IPS-15b (cell line): ENCODE results near the gene STX17.

Experiments used
- H3K27me3 ChIP-seq: one replicate; pipeline ENCODE4 v1.6.1; 2013; ENCODE audit warnings: low read length; ENCODE audit not compliant: control insufficient read depth, insufficient read depth
- H3K36me3 ChIP-seq: one replicate; pipeline ENCODE4 v1.6.1; 2013; ENCODE audit warnings: low read length; ENCODE audit not compliant: control insufficient read depth, insufficient read depth
- H3K4me1 ChIP-seq: one replicate; pipeline ENCODE4 v1.6.1; 2013; ENCODE audit warnings: mild to moderate bottlenecking, low read length; ENCODE audit not compliant: control insufficient read depth, insufficient read depth
- H3K4me3 ChIP-seq: one replicate; pipeline ENCODE4 v1.5.1; 2013; ENCODE audit warnings: low read depth, low read length
- H3K9ac ChIP-seq: one replicate; pipeline ENCODE4 v1.6.1; 2013; ENCODE audit warnings: low read depth, mild to moderate bottlenecking, low read length
- H3K9me3 ChIP-seq: one replicate; pipeline ENCODE4 v1.6.1; 2013; ENCODE audit warnings: mild to moderate bottlenecking, low read length; ENCODE audit not compliant: control insufficient read depth, insufficient read depth

The STX17 gene

GRCh38 chr9:100019541-100019940, 113.1 kb downstream of the STX17 start:
- Histone ChIP-seq H3K4me1 (no peaks in the 10 kb centered on the region), H3K36me3 (no peaks in the 10 kb centered on the region), H3K9me3 (no peaks in the 10 kb centered on the region), H3K4me3 (no peak overlapping the region), H3K27me3 (no peaks in the 10 kb centered on the region), H3K9ac (no peak overlapping the region)
